ENCODE results near the gene SDK1.

DNA sequence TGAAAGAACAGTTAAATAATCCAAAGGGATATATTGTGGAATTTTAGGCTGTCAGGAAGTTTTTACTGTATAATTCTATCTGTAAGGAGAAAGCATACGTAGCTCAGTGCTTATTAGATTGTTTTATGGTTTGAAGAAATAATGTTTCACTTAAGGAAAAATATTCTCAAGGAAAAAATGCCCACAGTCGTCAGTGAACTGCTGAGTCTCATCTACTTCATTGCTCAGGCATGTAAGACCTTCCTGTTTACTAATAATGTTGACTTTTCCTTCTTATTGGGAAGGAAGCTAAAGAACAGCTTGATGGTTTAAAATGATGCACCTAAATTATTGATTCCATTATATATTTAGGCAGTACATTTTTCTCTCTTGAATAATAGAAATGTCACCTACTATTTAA is 304.2 kb downstream of the SDK1 start:
- no peak for TF ChIP-seq POLR2A (IDR thresholded peaks at IDR 0.05; ENCODE audit: low read length)
- no peak for TF ChIP-seq GATA1 (IDR thresholded peaks at IDR 0.05; ENCODE audit: low read depth, low read length)
